ENCODE data around the gene MARK3. TPM values are rescaled to one million over a fixed set of nuclear protein-coding genes. Genes with fewer than 3 reads are reported as not detected.

MARK3 gene
- total and polyA plus RNA-seq, 10 of the 15 experiments (the other 5 are each of a cell fraction or from before 2014, with no cell fraction given) = 10.7 to 75.1 (median 41.4) TPM

GRCh38 chr14:103530390-103530789, 145.2 kb downstream of the MARK3 start:
- no peak overlapping the region for H3K9ac ChIP-seq (ENCODE audit: control insufficient read depth, insufficient read depth, low read length)

More at GRCh38 chr14:103530390-103530789, 145.2 kb downstream of the MARK3 start:
- Histone ChIP-seq H3K4me2 (ENCODE audit: control insufficient read depth, insufficient read depth) (peak overlapping the region; percentile 85), H4K20me1 (ENCODE audit: control insufficient read depth, insufficient read depth) (no peaks in the 10 kb centered on the region), H3K36me3 (ENCODE audit: control insufficient read depth in 2 of 2, insufficient read depth in 2 of 2, low read length in 1 of 2) (peaks cover 0 to 6% of the 10 kb centered on the region in 2 experiments; a peak in 2 of 4 replicates), H3K27ac (ENCODE audit: control insufficient read depth, insufficient read depth) (no peak overlapping the region), H2AFZ (ENCODE audit: control insufficient read depth, low read depth, low read length) (no peak overlapping the region), H3K4me3 (peak overlapping the region; percentile 91), H3K4me1 (ENCODE audit: control insufficient read depth, insufficient read depth, low read length) (peaks cover 25% of the 10 kb centered on the region), H3K9me3 (replicated peaks; ENCODE audit: control insufficient read depth, insufficient read depth, low read length) (no peaks in the 10 kb centered on the region), H3K27me3 (replicated peaks in 1 of 2; ENCODE audit: control insufficient read depth in 2 of 2, insufficient read depth in 2 of 2, low read length in 1 of 2) (no peaks in the 10 kb centered on the region), H3K79me2 (ENCODE audit: control insufficient read depth, insufficient read depth, low read length) (peaks cover 30% of the 10 kb centered on the region)
- in situ Hi-C loops (cut with MboI) = no loop called here
- WGBS (ENCODE audit: insufficient coverage, insufficient replicate concordance, low lambda C conversion rate, missing lambda C conversion rate) = 81% methylated on average over 7 of the region's 7 CpGs
- ATAC-seq (no peak), FAIRE-seq (no peak), DNase-seq (ENCODE audit: low read depth, low spot score) (no peak)
- ChIA-PET RAD21 (ENCODE audit: unreplicated experiment) (interaction anchor here (1.4 kb wide), 2 partner anchors 10 to 31 kb away, joined by 5 read pairs; partner anchors contain the start of gene BAG5), CTCF (interaction anchor here (0.6 to 5.3 kb wide), 3 partner anchors 11 to 119 kb away, joined by 3 to 39 read pairs (median 3); no protein-coding TSS in a partner anchor), SMC1A (ENCODE audit: uncharacterized antibody, unreplicated experiment) (interaction anchor here (1.1 to 1.7 kb wide), 2 partner anchors 29 to 34 kb away, joined by 3 to 4 read pairs; no protein-coding TSS in a partner anchor), POLR2A (no interaction called here)
- intact Hi-C loops (cut with micrococcal nuclease; ENCODE audit: unreplicated experiment) = no loop called here
- no TSS peak for BruUV-seq (replicated peaks)
- TF ChIP-seq, protein P1, sequence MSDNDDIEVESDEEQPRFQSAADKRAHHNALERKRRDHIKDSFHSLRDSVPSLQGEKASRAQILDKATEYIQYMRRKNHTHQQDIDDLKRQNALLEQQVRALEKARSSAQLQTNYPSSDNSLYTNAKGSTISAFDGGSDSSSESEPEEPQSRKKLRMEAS (IDR thresholded peaks at IDR 0.05; ENCODE audit: low read depth, low read length) = no peak
- TF ChIP-seq CREB1 (IDR thresholded peaks at IDR 0.05; ENCODE audit: low read depth) (no peak), SIN3A (IDR thresholded peaks at IDR 0.05; ENCODE audit: low read depth, low read length) (0 out of 2 replicates have a peak, but pooled peaks have one; percentile 28), NFYB (IDR thresholded peaks at IDR 0.05; ENCODE audit: insufficient read depth, low read depth, low read length) (no peak)
- TF ChIP-seq, protein P2, sequence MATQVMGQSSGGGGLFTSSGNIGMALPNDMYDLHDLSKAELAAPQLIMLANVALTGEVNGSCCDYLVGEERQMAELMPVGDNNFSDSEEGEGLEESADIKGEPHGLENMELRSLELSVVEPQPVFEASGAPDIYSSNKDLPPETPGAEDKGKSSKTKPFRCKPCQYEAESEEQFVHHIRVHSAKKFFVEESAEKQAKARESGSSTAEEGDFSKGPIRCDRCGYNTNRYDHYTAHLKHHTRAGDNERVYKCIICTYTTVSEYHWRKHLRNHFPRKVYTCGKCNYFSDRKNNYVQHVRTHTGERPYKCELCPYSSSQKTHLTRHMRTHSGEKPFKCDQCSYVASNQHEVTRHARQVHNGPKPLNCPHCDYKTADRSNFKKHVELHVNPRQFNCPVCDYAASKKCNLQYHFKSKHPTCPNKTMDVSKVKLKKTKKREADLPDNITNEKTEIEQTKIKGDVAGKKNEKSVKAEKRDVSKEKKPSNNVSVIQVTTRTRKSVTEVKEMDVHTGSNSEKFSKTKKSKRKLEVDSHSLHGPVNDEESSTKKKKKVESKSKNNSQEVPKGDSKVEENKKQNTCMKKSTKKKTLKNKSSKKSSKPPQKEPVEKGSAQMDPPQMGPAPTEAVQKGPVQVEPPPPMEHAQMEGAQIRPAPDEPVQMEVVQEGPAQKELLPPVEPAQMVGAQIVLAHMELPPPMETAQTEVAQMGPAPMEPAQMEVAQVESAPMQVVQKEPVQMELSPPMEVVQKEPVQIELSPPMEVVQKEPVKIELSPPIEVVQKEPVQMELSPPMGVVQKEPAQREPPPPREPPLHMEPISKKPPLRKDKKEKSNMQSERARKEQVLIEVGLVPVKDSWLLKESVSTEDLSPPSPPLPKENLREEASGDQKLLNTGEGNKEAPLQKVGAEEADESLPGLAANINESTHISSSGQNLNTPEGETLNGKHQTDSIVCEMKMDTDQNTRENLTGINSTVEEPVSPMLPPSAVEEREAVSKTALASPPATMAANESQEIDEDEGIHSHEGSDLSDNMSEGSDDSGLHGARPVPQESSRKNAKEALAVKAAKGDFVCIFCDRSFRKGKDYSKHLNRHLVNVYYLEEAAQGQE (IDR thresholded peaks at IDR 0.05; ENCODE audit: low read depth, low read length) = peak; percentile 90

Measured in GM12878 (cell line).